HEK293 (cell line): ENCODE measurements around the gene GALNS.

Experiments
- CTCF ChIA-PET: fragments of 350-600 bp; formaldehyde crosslinking; extraction: SDS; loops from one replicate; lab custom pipeline; 2021; ENCODE audit warnings: antibody characterized with exemption; lab: Yijun Ruan, JAX
- POLR2A ChIA-PET: fragments of 300-600 bp; formaldehyde crosslinking; extraction: SDS; loops from one replicate; lab custom pipeline; 2020; ENCODE audit warnings: antibody characterized with exemption, inconsistent platforms; lab: Yijun Ruan, JAX
- H3K27ac ChIP-seq: fragments of 200-500 bp; sonication (Bioruptor generic); 2 replicates; pipeline ENCODE4 v1.5.1; 2014; ENCODE audit warnings: low read depth, low read length, control low read depth, inconsistent platforms; ENCODE audit errors: extremely low read depth
- H3K36me3 ChIP-seq, 2 experiments: fragments of 200-500 bp in 1 of 2; sonication (Bioruptor generic) in 1 of 2; 1 replicate in 1 of 2; 2 replicates in 1 of 2; pipeline ENCODE4 v1.5.1; 2014 to 2017; ENCODE audit warnings: inconsistent platforms in 2 of 2, low read length in 2 of 2; ENCODE audit not compliant: control insufficient read depth in 2 of 2, insufficient read depth in 1 of 2
- H3K4me1 ChIP-seq: fragments of 200-500 bp; sonication (Bioruptor generic); 2 replicates; pipeline ENCODE4 v1.5.1; 2014; ENCODE audit warnings: mild to moderate bottlenecking, low read length, inconsistent platforms; ENCODE audit not compliant: control insufficient read depth, insufficient read depth
- H3K4me3 ChIP-seq: 2 replicates; pipeline ENCODE4 v1.5.1; 2011; ENCODE audit warnings: low read depth, mild to moderate bottlenecking, control low read depth, low read length, moderate library complexity
- H3K9me3 ChIP-seq: fragments of 200-500 bp; sonication (Bioruptor generic); 2 replicates; pipeline ENCODE4 v1.5.1; 2014; ENCODE audit warnings: low read depth, low read length, inconsistent platforms; ENCODE audit not compliant: control insufficient read depth, insufficient read depth
- KLF8 ChIP-seq: fragments of 450-650 bp; formaldehyde crosslinking; IDR thresholded peaks from 2 replicates; pipeline ENCODE4 v1.5.1; 2016; ENCODE audit warnings: missing biosample characterization, missing genetic modification characterization
- MZF1 ChIP-seq: fragments of 450-650 bp; formaldehyde crosslinking; IDR thresholded peaks from 2 replicates; pipeline ENCODE4 v1.5.1; 2017; ENCODE audit warnings: missing biosample characterization, missing genetic modification characterization, borderline replicate concordance
- TRIM28 ChIP-seq: IDR thresholded peaks from 2 replicates; pipeline ENCODE4 v1.6.1; 2011; ENCODE audit warnings: low read length, control low read depth, borderline replicate concordance
- ZBTB1 ChIP-seq: fragments of 450-650 bp; formaldehyde crosslinking; IDR thresholded peaks from 2 replicates; pipeline ENCODE4 v1.5.1; 2016; ENCODE audit warnings: missing biosample characterization, missing genetic modification characterization
- ZFP41 ChIP-seq: fragments of 450-650 bp; formaldehyde crosslinking; IDR thresholded peaks from 2 replicates; pipeline ENCODE4 v1.5.1; 2016; ENCODE audit warnings: missing biosample characterization, missing genetic modification characterization, borderline replicate concordance
- ZNF114 ChIP-seq: fragments of 450-650 bp; formaldehyde crosslinking; IDR thresholded peaks from 2 replicates; pipeline ENCODE4 v1.5.0; 2017; ENCODE audit warnings: missing biosample characterization, missing genetic modification characterization
- ZNF19 ChIP-seq: fragments of 450-650 bp; formaldehyde crosslinking; IDR thresholded peaks from 2 replicates; pipeline ENCODE4; 2016; ENCODE audit warnings: missing biosample characterization, missing genetic modification characterization, low read depth
- ZNF211 ChIP-seq: fragments of 450-650 bp; formaldehyde crosslinking; IDR thresholded peaks from 2 replicates; pipeline ENCODE4 v1.5.1; 2016; ENCODE audit warnings: low read depth, missing biosample characterization, missing genetic modification characterization
- ZNF221 ChIP-seq: fragments of 450-650 bp; formaldehyde crosslinking; IDR thresholded peaks from 2 replicates; pipeline ENCODE4 v1.5.1; 2017; ENCODE audit warnings: missing biosample characterization, missing genetic modification characterization, borderline replicate concordance
- ZNF223 ChIP-seq: fragments of 450-650 bp; formaldehyde crosslinking; IDR thresholded peaks from 2 replicates; pipeline ENCODE4 v1.5.1; 2016; ENCODE audit warnings: missing biosample characterization, missing genetic modification characterization
- ZNF530 ChIP-seq: fragments of 450-650 bp; formaldehyde crosslinking; IDR thresholded peaks from 2 replicates; pipeline ENCODE4 v1.5.1; 2016; ENCODE audit warnings: low read depth, missing biosample characterization, missing genetic modification characterization
- ZNF561 ChIP-seq: fragments of 450-650 bp; IDR thresholded peaks from 2 replicates; pipeline ENCODE4 v1.5.1; 2018; ENCODE audit warnings: missing biosample characterization, missing genetic modification characterization, borderline replicate concordance
- ZNF600 ChIP-seq: fragments of 450-650 bp; formaldehyde crosslinking; IDR thresholded peaks from 2 replicates; pipeline ENCODE4 v1.5.1; 2016; ENCODE audit warnings: missing biosample characterization, missing genetic modification characterization
- ZNF658 ChIP-seq: fragments of 450-650 bp; formaldehyde crosslinking; IDR thresholded peaks from 2 replicates; pipeline ENCODE4; 2016; ENCODE audit warnings: missing biosample characterization, missing genetic modification characterization
- ZNF707 ChIP-seq: fragments of 450-650 bp; formaldehyde crosslinking; IDR thresholded peaks from 2 replicates; pipeline ENCODE4 v1.5.1; 2016; ENCODE audit warnings: missing biosample characterization, missing genetic modification characterization
- TF ChIP-seq, protein P1 (sequence below): fragments of 450-650 bp; formaldehyde crosslinking; IDR thresholded peaks from 2 replicates; pipeline ENCODE4 v1.5.1; 2017; ENCODE audit warnings: missing biosample characterization, missing genetic modification characterization
- TF ChIP-seq, protein P2 (sequence below): fragments of 450-650 bp; formaldehyde crosslinking; IDR thresholded peaks from 2 replicates; pipeline ENCODE4 v1.5.1; 2016; ENCODE audit warnings: missing biosample characterization, missing genetic modification characterization
- TF ChIP-seq, protein P3 (sequence below): fragments of 450-650 bp; formaldehyde crosslinking; IDR thresholded peaks from 2 replicates; pipeline ENCODE4 v1.5.1; 2016; ENCODE audit warnings: missing biosample characterization, missing genetic modification characterization
- TF ChIP-seq, protein P4 (sequence below): fragments of 450-650 bp; formaldehyde crosslinking; IDR thresholded peaks from 2 replicates; pipeline ENCODE4 v1.5.1; 2016; ENCODE audit warnings: missing biosample characterization, missing genetic modification characterization
- TF ChIP-seq, protein P5 (sequence below): fragments of 450-650 bp; IDR thresholded peaks from 2 replicates; pipeline ENCODE4 v1.5.1; 2018; ENCODE audit warnings: missing biosample characterization, mild to moderate bottlenecking, missing genetic modification characterization
- TF ChIP-seq, protein P6 (sequence below): fragments of 450-650 bp; formaldehyde crosslinking; IDR thresholded peaks from 2 replicates; pipeline ENCODE4 v1.5.1; 2016; ENCODE audit warnings: missing biosample characterization, missing genetic modification characterization

Gene GALNS

DNA sequence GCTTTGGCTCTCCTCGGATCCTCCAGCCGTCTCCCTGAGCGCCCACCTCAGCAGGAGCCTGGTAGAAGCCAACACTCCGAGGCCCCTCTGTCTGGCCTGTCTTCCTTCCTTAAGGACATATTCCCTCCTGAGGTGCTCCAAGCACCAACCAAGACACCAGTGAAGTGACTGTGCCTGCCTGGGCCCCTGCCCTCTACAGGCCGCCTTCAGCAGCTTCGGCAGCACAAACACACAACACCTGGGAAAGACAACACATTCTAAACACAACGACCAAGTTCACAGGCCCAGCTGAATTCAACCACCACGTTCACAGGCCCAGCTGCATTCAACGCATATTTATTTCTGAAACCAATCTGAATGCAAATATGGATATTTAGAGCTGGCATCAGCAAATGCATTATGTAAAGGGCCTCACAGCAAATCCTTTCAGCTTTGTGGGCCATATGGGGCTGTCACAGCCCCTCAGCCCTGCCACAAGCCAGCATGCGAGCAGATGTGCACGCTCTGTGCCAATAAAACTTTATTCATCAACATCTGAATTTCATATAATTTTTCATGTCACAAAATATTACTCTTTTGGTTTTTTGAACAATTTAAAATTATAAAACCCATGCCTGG is 12.2 kb downstream of the GALNS start (continued):
- TF ChIP-seq, protein P1, sequence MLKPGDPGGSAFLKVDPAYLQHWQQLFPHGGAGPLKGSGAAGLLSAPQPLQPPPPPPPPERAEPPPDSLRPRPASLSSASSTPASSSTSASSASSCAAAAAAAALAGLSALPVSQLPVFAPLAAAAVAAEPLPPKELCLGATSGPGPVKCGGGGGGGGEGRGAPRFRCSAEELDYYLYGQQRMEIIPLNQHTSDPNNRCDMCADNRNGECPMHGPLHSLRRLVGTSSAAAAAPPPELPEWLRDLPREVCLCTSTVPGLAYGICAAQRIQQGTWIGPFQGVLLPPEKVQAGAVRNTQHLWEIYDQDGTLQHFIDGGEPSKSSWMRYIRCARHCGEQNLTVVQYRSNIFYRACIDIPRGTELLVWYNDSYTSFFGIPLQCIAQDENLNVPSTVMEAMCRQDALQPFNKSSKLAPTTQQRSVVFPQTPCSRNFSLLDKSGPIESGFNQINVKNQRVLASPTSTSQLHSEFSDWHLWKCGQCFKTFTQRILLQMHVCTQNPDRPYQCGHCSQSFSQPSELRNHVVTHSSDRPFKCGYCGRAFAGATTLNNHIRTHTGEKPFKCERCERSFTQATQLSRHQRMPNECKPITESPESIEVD (tag by site-specific recombination) = no peak

DNA sequence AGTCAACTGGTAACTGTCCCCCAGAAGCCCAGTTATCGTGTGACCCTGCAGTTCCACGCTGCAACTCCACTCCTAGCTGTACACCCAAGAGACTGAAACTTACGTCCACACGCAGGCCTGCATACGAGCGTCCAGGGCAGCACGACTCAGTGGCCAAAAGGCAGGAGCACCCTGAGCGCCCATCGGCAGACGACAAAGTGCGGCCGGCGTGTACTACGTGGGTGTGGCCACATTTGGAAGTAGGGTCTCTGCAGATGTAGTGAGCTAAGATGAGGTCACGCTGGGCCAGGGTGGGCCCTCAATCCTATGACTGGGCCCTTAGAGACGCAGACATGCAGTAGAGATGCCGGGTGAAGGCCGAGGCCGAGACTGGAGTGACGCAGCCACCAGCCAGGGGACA is 13.5 kb downstream of the GALNS start:
- Histone ChIP-seq H3K4me3 (no peak overlapping the region), H3K36me3 (peaks cover 0 to 13% of the 10 kb centered on the region in 2 experiments; a peak in 1 of 3 replicates), H3K9me3 (no peaks in the 10 kb centered on the region), H3K27ac (no peak overlapping the region), H3K4me1 (no peaks in the 10 kb centered on the region)
- TF ChIP-seq, protein P2, sequence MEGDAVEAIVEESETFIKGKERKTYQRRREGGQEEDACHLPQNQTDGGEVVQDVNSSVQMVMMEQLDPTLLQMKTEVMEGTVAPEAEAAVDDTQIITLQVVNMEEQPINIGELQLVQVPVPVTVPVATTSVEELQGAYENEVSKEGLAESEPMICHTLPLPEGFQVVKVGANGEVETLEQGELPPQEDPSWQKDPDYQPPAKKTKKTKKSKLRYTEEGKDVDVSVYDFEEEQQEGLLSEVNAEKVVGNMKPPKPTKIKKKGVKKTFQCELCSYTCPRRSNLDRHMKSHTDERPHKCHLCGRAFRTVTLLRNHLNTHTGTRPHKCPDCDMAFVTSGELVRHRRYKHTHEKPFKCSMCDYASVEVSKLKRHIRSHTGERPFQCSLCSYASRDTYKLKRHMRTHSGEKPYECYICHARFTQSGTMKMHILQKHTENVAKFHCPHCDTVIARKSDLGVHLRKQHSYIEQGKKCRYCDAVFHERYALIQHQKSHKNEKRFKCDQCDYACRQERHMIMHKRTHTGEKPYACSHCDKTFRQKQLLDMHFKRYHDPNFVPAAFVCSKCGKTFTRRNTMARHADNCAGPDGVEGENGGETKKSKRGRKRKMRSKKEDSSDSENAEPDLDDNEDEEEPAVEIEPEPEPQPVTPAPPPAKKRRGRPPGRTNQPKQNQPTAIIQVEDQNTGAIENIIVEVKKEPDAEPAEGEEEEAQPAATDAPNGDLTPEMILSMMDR = no peak
- TF ChIP-seq KLF8 (no peak), ZNF707 (no peak), ZNF223 (tag by site-specific recombination) (no peak), ZNF221 (no peak), ZNF114 (no peak), ZNF658 (tag by site-specific recombination) (no peak), ZNF600 (no peak), ZNF19 (no peak), ZNF211 (tag by site-specific recombination) (no peak), ZNF530 (tag by site-specific recombination) (no peak), ZNF561 (tag by site-specific recombination) (no peak), TRIM28 (no peak), ZFP41 (tag by site-specific recombination) (no peak), ZBTB1 (tag by site-specific recombination) (no peak), MZF1 (tag by site-specific recombination) (no peak)
- TF ChIP-seq, protein P3, sequence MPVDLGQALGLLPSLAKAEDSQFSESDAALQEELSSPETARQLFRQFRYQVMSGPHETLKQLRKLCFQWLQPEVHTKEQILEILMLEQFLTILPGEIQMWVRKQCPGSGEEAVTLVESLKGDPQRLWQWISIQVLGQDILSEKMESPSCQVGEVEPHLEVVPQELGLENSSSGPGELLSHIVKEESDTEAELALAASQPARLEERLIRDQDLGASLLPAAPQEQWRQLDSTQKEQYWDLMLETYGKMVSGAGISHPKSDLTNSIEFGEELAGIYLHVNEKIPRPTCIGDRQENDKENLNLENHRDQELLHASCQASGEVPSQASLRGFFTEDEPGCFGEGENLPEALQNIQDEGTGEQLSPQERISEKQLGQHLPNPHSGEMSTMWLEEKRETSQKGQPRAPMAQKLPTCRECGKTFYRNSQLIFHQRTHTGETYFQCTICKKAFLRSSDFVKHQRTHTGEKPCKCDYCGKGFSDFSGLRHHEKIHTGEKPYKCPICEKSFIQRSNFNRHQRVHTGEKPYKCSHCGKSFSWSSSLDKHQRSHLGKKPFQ = no peak
- TF ChIP-seq, protein P4, sequence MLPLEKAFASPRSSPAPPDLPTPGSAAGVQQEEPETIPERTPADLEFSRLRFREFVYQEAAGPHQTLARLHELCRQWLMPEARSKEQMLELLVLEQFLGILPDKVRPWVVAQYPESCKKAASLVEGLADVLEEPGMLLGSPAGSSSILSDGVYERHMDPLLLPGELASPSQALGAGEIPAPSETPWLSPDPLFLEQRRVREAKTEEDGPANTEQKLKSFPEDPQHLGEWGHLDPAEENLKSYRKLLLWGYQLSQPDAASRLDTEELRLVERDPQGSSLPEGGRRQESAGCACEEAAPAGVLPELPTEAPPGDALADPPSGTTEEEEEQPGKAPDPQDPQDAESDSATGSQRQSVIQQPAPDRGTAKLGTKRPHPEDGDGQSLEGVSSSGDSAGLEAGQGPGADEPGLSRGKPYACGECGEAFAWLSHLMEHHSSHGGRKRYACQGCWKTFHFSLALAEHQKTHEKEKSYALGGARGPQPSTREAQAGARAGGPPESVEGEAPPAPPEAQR (tag by site-specific recombination) = no peak
- TF ChIP-seq, protein P5, sequence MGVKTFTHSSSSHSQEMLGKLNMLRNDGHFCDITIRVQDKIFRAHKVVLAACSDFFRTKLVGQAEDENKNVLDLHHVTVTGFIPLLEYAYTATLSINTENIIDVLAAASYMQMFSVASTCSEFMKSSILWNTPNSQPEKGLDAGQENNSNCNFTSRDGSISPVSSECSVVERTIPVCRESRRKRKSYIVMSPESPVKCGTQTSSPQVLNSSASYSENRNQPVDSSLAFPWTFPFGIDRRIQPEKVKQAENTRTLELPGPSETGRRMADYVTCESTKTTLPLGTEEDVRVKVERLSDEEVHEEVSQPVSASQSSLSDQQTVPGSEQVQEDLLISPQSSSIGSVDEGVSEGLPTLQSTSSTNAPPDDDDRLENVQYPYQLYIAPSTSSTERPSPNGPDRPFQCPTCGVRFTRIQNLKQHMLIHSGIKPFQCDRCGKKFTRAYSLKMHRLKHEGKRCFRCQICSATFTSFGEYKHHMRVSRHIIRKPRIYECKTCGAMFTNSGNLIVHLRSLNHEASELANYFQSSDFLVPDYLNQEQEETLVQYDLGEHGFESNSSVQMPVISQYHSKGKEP (tag by site-specific recombination) = no peak
- TF ChIP-seq, protein P6, sequence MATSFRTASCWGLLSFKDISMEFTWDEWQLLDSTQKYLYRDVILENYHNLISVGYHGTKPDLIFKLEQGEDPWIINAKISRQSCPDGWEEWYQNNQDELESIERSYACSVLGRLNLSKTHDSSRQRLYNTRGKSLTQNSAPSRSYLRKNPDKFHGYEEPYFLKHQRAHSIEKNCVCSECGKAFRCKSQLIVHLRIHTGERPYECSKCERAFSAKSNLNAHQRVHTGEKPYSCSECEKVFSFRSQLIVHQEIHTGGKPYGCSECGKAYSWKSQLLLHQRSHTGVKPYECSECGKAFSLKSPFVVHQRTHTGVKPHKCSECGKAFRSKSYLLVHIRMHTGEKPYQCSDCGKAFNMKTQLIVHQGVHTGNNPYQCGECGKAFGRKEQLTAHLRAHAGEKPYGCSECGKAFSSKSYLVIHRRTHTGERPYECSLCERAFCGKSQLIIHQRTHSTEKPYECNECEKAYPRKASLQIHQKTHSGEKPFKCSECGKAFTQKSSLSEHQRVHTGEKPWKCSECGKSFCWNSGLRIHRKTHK (tag by site-specific recombination) = no peak
- CTCF ChIA-PET = interaction anchor here (0.7 kb wide), 1 partner anchor 106 kb away, joined by 3 read pairs; no protein-coding TSS in a partner anchor
- POLR2A ChIA-PET = no interaction called here
